ENCODE data around the gene NTNG1. TPM values are rescaled to one million over a fixed set of nuclear protein-coding genes. Genes with fewer than 3 reads are reported as not detected.
A peak's percentile ranks its signal among the peaks of the same experiment; 100 is the strongest.

The NTNG1 gene
- total RNA-seq, 1 donor from 2014 or later: 25.8 TPM

GRCh38 chr1:107276247-107276646 lies 135.4 kb downstream of the NTNG1 start:
- TF ChIP-seq CTCF (conservative IDR thresholded peaks at IDR 0.05; ENCODE audit: low read depth, low read length): no peak
- H3K4me3 ChIP-seq (ENCODE audit: low read depth, low read length): no peak overlapping the region
- DNase-seq (ENCODE audit: low read depth): no peak

GRCh38 chr1:107277022-107277421 lies 136.2 kb downstream of the NTNG1 start:
- TF ChIP-seq CTCF (conservative IDR thresholded peaks at IDR 0.05; ENCODE audit: low read depth, low read length): peak; percentile 82
- H3K4me3 ChIP-seq (ENCODE audit: low read depth, low read length): no peak overlapping the region
- DNase-seq (ENCODE audit: low read depth): peak; percentile 22

- H3K4me3 ChIP-seq (ENCODE audit: low read depth, low read length): no peak overlapping the region
- no peak for TF ChIP-seq CTCF (conservative IDR thresholded peaks at IDR 0.05; ENCODE audit: low read depth, low read length)
- DNase-seq (ENCODE audit: low read depth): no peak
Measured at GRCh38 chr1:107286125-107286524, 145.3 kb downstream of the NTNG1 start.

- no peak for TF ChIP-seq CTCF (conservative IDR thresholded peaks at IDR 0.05; ENCODE audit: low read depth, low read length)
- no peak for DNase-seq (ENCODE audit: low read depth)
- H3K4me3 ChIP-seq (ENCODE audit: low read depth, low read length): no peak overlapping the region
Measured at GRCh38 chr1:107291987-107292386, 151.1 kb downstream of the NTNG1 start.

GRCh38 chr1:107293901-107294613 lies 153.2 kb downstream of the NTNG1 start:
- H3K4me3 ChIP-seq (ENCODE audit: low read depth, low read length): no peak overlapping the region
- no peak for DNase-seq (ENCODE audit: low read depth)
- no peak for TF ChIP-seq CTCF (conservative IDR thresholded peaks at IDR 0.05; ENCODE audit: low read depth, low read length)

- no peak for DNase-seq (ENCODE audit: low read depth)
- H3K4me3 ChIP-seq (ENCODE audit: low read depth, low read length): no peak overlapping the region
- TF ChIP-seq CTCF (conservative IDR thresholded peaks at IDR 0.05; ENCODE audit: low read depth, low read length): no peak
Measured at GRCh38 chr1:107294686-107295085, 153.8 kb downstream of the NTNG1 start.

- TF ChIP-seq CTCF (conservative IDR thresholded peaks at IDR 0.05; ENCODE audit: low read depth, low read length): no peak
Measured at GRCh38 chr1:107297681-107298080, 156.8 kb downstream of the NTNG1 start.

More at GRCh38 chr1:107297681-107298080, 156.8 kb downstream of the NTNG1 start:
- no peak for DNase-seq (ENCODE audit: low read depth)
- H3K4me3 ChIP-seq (ENCODE audit: low read depth, low read length): no peak overlapping the region

Data from epithelial cell of proximal tubule (primary cell).